Common myeloid progenitor, CD34-positive (primary cell): ENCODE data around the gene PRKAG2.

Source experiments
- CTCF ChIA-PET: fragments of 350-600 bp; sonication (Branson Sonifier 250); formaldehyde crosslinking; loops from one replicate; lab custom pipeline; 2021; ENCODE audit warnings: antibody characterized with exemption; lab: Charles Lee
- POLR2A ChIA-PET: fragments of 350-600 bp; sonication (Branson Sonifier 250); formaldehyde crosslinking; loops from one replicate; lab custom pipeline; 2021; ENCODE audit warnings: antibody characterized with exemption; lab: Charles Lee
- DNase-seq, 3 donors: peaks; one replicate each; pipeline versions ENCODE4 v3.0.0 to v3.0.0-alpha.2; 2013
- H3K27ac ChIP-seq, 2 experiments: 1 replicate in 1 of 2; 2 replicates in 1 of 2; pipeline ENCODE4 v1.7.0; 2013; ENCODE audit warnings: inconsistent platforms in 2 of 2, low read length in 2 of 2, mild to moderate bottlenecking in 2 of 2, low read depth in 1 of 2, moderate library complexity in 1 of 2; ENCODE audit not compliant: severe bottlenecking in 2 of 2, insufficient read depth in 1 of 2, poor library complexity in 1 of 2
- H3K27me3 ChIP-seq, 5 experiments: replicated peaks in 2 of 5; 1 replicate in 3 of 5; 2 replicates in 2 of 5; pipeline versions ENCODE4 v1.6.1 to v1.7.0; 2013; ENCODE audit warnings: low read length in 4 of 5, mild to moderate bottlenecking in 2 of 5, moderate library complexity in 2 of 5, inconsistent platforms in 1 of 5; ENCODE audit not compliant: insufficient read depth in 5 of 5, control insufficient read depth in 4 of 5
- H3K36me3 ChIP-seq, 4 experiments: 1 replicate in 2 of 4; 2 replicates in 2 of 4; pipeline versions ENCODE4 v1.6.1 to v1.7.0; 2013; ENCODE audit warnings: low read length in 3 of 4, control low read depth in 1 of 4, mild to moderate bottlenecking in 1 of 4; ENCODE audit not compliant: control insufficient read depth in 4 of 4, insufficient read depth in 4 of 4
- H3K4me1 ChIP-seq, 4 experiments: 1 replicate in 3 of 4; 2 replicates in 1 of 4; pipeline versions ENCODE4 v1.6.1 to v1.7.1; 2013; ENCODE audit warnings: low read length in 3 of 4, mild to moderate bottlenecking in 3 of 4, control low read depth in 1 of 4, inconsistent platforms in 1 of 4, moderate library complexity in 1 of 4; ENCODE audit not compliant: control insufficient read depth in 4 of 4, insufficient read depth in 4 of 4; ENCODE audit errors: control extremely low read depth in 1 of 4
- H3K4me3 ChIP-seq, 7 experiments: 1 replicate in 4 of 7; 2 replicates in 3 of 7; pipeline versions ENCODE4 v1.5.1 to v1.7.0; 2013; ENCODE audit warnings: mild to moderate bottlenecking in 7 of 7, low read length in 6 of 7, moderate library complexity in 6 of 7, inconsistent platforms in 2 of 7, low read depth in 2 of 7, control low read depth in 1 of 7; ENCODE audit not compliant: insufficient read depth in 4 of 7, control insufficient read depth in 1 of 7; ENCODE audit errors: extremely low read depth in 1 of 7
- H3K9me3 ChIP-seq, 5 experiments: 1 replicate in 4 of 5; 2 replicates in 1 of 5; pipeline versions ENCODE4 v1.6.1 to v1.7.1; 2013; ENCODE audit warnings: low read length in 4 of 5, mild to moderate bottlenecking in 2 of 5, inconsistent platforms in 1 of 5, low read depth in 1 of 5, moderate library complexity in 1 of 5; ENCODE audit not compliant: control insufficient read depth in 4 of 5, insufficient read depth in 2 of 5; ENCODE audit errors: control extremely low read depth in 1 of 5
- WGBS: methylation state at CpG from one replicate; pipeline ENCODE4 v1.1.5; 2013; ENCODE audit not compliant: insufficient coverage; 5-methylcytosine and 5-hydroxymethylcytosine counted together

The PRKAG2 gene

DNA sequence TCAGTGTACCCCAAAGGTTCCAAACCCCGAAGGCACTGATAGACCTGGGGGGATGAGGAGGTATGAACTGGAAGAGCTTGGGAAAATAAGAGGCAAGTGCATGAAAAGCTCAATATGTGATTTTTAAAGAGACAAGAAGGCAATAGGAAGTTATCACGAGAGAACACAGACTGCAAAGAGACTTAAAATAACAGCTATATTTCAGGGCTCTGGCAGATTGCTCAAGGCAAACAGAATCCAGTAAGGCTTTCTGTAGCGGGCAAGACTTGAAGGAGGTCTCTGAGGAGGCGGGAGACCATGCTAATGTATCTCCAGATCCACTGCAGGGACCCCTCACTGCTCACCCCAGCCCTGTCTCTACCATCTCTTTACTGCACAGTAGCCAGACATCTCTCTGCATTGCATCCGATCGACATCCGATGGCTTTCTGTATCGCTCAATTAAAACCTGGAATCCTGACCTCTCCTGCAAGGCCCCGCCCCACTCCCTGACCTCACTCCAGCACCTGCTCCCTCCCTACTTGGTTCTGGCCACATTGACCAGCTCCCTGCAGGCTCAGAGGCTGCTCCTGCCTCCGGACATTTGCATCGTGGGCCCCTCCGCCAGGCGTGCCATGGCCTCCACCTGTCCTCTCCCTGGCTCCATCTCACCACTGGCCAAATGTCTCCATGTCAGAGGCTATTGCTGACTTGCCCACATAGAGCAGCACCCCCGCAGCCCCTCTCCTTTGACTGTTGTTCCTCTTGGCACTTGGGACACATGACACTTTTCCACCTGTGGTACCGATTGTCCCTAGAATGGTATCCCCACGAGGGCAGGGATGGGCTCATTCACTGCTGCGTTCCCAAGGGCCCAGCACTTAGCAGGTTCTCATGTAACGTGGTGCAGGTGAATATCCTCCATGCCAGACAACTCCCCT is 118.0 kb downstream of the PRKAG2 start:
- H3K4me1 ChIP-seq, result peaks cover 0 to 22% (median 13%) of the 10 kb centered on the region in 4 experiments
- DNase-seq, result no peak
- H3K4me3 ChIP-seq, result no peak overlapping the region
- ChIA-PET CTCF (interaction anchor here (0.8 to 11.4 kb wide), 29 partner anchors 9 to 232 kb away, joined by 3 to 118 read pairs (median 5); no protein-coding TSS in a partner anchor), POLR2A (no interaction called here)
- 92% methylated on average over 18 of the region's 18 CpGs for WGBS
- H3K27me3 ChIP-seq, result no peaks in the 10 kb centered on the region
- H3K36me3 ChIP-seq, result no peaks in the 10 kb centered on the region
- no peak overlapping the region for H3K27ac ChIP-seq
- H3K9me3 ChIP-seq, result no peaks in the 10 kb centered on the region

DNA sequence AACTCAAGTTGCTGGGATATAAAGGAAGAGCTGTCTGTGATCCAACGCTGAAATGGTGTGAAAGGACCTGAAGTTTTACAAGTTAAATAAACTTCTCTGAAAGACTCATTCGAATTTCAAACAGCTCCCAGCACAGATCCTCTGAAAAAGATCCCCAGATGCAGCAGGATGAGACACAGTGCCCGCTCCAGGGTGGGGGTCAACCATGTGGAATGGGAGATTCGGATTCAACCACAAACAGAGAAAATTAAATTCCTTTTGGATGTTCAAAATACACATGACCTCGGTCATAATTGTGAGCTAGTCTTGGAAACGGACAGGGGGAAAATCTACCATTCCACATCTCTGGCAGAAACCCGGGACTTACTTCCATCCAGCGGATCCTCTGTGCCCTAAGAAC is 119.6 kb downstream of the PRKAG2 start:
- Histone ChIP-seq H3K4me3 (no peak overlapping the region), H3K27ac (no peak overlapping the region), H3K4me1 (peaks cover 0 to 22% (median 13%) of the 10 kb centered on the region in 4 experiments), H3K27me3 (no peaks in the 10 kb centered on the region), H3K9me3 (no peaks in the 10 kb centered on the region), H3K36me3 (no peaks in the 10 kb centered on the region)
- ChIA-PET CTCF (interaction anchor here (0.9 to 11.4 kb wide), 9 partner anchors 11 to 180 kb away, joined by 3 to 118 read pairs (median 3); no protein-coding TSS in a partner anchor), POLR2A (interaction anchor here (0.6 kb wide), 1 partner anchor 400 kb away, joined by 3 read pairs; no protein-coding TSS in a partner anchor)
- 100% methylated on average over 6 of the region's 8 CpGs for WGBS
- no peak for DNase-seq

DNA sequence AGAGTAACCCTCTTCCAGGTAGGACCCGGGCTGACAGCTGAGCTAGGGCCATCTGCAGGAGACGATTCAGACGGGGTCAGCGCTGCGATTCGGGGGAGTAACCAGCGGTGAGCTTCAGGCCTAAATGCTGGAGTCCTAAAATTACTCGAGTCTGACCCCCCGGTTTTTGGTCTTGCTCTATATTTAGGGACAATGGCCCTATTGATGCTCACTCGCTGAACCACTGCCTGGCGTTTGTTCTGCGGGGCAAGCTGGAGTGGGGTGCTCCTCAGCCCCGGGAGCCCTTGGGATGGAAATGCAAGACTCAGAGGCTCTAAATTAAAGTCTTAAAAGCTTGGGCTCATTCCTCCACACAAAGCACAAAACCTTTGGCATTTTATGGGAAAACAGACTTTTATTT is 120.0 kb downstream of the PRKAG2 start:
- POLR2A ChIA-PET, result interaction anchor here (0.6 kb wide), 1 partner anchor 400 kb away, joined by 3 read pairs; no protein-coding TSS in a partner anchor
- H3K27ac ChIP-seq, result no peak overlapping the region
- no peak for DNase-seq

DNA sequence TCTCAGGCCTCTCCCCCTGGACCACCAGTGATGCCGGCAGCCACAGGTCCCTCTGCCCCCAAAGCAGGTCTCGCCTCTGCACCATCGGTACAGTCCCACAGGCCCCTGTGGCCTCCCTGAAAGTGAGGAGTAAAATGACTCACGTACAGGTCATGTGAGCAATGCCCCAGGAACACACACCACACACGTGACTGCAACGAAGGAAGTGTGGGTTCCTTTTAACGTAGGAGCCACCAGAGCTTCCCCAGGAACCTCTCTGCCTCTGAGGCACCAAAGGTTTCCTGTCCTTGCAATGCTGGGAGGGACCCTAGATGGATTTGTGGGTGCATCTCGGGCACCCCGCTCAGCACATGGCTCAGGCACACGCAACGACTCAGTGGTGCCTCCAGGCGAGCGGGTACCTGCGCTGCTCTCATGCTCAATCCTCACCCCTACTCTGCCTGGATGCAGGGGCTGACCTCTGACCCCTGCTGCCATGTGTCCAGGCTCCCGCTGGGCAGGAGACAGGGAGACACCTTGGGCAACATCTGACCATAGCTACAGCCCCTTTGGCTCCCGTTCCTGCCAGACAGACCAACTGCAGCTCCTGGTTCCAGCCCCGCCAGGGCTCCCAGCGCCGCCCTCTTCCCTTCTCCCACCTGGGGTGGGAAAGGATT is 120.7 kb downstream of the PRKAG2 start:
- H3K27me3 ChIP-seq, result no peaks in the 10 kb centered on the region
- H3K4me3 ChIP-seq, result no peak overlapping the region
- ChIA-PET CTCF (interaction anchor here (0.6 to 11.4 kb wide), 11 partner anchors 11 to 216 kb away, joined by 3 to 118 read pairs (median 3); no protein-coding TSS in a partner anchor), POLR2A (no interaction called here)
- no peak overlapping the region for H3K27ac ChIP-seq
- peaks cover 0 to 5% (median 0%) of the 10 kb centered on the region in 4 experiments for H3K36me3 ChIP-seq
- H3K9me3 ChIP-seq, result no peaks in the 10 kb centered on the region
- H3K4me1 ChIP-seq, result peaks cover 0 to 19% (median 13%) of the 10 kb centered on the region in 4 experiments
- DNase-seq, result peak; percentile 63 to 87 (median 80)
- WGBS, result 71% methylated on average over 16 of the region's 19 CpGs

More for the DNA sequence above, 120.0 kb downstream of the PRKAG2 start:
- Histone ChIP-seq H3K4me1 (peaks cover 0 to 22% (median 13%) of the 10 kb centered on the region in 4 experiments), H3K36me3 (peaks cover 0 to 2% (median 0%) of the 10 kb centered on the region in 4 experiments), H3K4me3 (no peak overlapping the region), H3K27me3 (no peaks in the 10 kb centered on the region), H3K9me3 (no peaks in the 10 kb centered on the region)
- WGBS, result 97% methylated on average over 13 of the region's 13 CpGs
- CTCF ChIA-PET, result interaction anchor here (0.6 to 11.4 kb wide), 8 partner anchors 11 to 168 kb away, joined by 3 to 118 read pairs (median 3); no protein-coding TSS in a partner anchor

DNA sequence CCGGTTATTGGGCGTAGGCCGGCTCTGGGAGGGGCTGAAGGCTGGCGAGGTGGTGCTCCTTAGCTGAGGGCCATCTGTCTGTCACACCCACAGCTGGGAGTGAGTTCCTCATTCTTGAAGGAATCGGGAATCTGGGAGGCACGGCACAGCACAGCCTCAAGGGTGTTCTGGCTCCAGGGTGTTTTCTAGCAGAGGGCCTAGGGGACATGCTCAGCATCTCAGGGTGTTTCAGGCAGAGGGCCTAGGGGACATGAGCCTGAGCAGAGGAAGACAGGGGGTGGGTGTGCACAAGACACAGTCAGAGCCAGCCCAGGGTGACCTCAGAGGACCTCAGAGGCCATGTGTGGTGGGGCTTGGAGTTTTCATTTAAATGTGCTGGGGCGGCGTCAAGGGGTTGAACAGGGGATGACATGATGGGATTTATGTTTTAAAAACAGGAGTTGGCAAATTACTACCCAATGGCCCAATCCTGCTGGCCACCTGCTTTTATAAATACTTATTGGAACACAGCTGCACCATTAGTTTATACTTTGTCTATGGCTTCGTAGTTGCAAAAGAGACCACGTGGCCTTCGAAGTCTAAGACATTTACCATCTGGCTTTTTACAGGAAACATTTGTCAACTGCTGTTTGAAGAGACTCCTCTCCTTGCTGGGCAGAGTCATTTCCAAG is 121.6 kb downstream of the PRKAG2 start:
- Histone ChIP-seq H3K27ac (no peak overlapping the region), H3K27me3 (no peaks in the 10 kb centered on the region), H3K4me3 (no peak overlapping the region), H3K4me1 (peaks cover 0 to 19% (median 13%) of the 10 kb centered on the region in 4 experiments), H3K36me3 (peaks cover 0 to 5% (median 0%) of the 10 kb centered on the region in 4 experiments), H3K9me3 (no peaks in the 10 kb centered on the region)
- CTCF ChIA-PET, result interaction anchor here (0.8 to 11.4 kb wide), 6 partner anchors 11 to 132 kb away, joined by 3 to 118 read pairs (median 3); no protein-coding TSS in a partner anchor
- 82% methylated on average over 10 of the region's 11 CpGs for WGBS
- peak in 2 of 3 donors; percentile 29 to 50 for DNase-seq
- POLR2A ChIA-PET, result no interaction called here

DNA sequence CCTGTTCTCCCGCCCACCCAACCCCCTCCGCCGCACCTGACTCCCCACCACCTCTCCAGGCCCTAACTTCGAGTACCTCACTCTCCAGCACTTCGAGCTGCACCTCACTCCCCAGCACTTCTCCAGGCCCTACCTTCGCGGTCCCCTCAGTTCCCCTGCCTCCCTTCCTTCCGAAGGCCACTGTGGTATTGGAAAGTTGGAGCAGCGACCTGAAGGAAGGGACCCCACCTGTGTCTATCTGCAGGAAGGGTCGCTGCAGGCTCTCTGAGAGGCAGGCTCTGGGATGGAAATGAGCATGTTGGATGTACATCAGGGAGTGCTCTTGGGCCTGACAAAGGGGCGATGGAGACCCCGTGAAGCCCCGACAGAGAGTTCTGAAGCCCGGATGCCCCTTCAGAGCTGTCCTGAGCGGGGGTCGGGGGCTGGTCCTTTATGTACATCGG is 122.2 kb downstream of the PRKAG2 start:
- Histone ChIP-seq H3K27me3 (no peaks in the 10 kb centered on the region), H3K27ac (no peak overlapping the region), H3K9me3 (no peaks in the 10 kb centered on the region), H3K4me3 (no peak overlapping the region), H3K4me1 (peaks cover 0 to 19% (median 13%) of the 10 kb centered on the region in 4 experiments), H3K36me3 (peaks cover 0 to 5% (median 0%) of the 10 kb centered on the region in 4 experiments)
- CTCF ChIA-PET, result interaction anchor here (0.8 to 11.4 kb wide), 7 partner anchors 9 to 131 kb away, joined by 3 to 118 read pairs (median 3); no protein-coding TSS in a partner anchor
- POLR2A ChIA-PET, result no interaction called here
- WGBS, result 96% methylated on average over 7 of the region's 17 CpGs
- no peak for DNase-seq
